GM18873 (cell line): Measurements from ENCODE around the gene PTPRG.

Source experiments
- ATAC-seq: cut with Tn5 transposase; IDR thresholded peaks from one replicate; pipeline ENCODE4 v1.9.1; 2021; ENCODE audit warnings: mild to moderate bottlenecking, moderate library complexity, moderate number of reproducible peaks; ENCODE audit not compliant: unreplicated experiment, low FRiP score

PTPRG gene

DNA sequence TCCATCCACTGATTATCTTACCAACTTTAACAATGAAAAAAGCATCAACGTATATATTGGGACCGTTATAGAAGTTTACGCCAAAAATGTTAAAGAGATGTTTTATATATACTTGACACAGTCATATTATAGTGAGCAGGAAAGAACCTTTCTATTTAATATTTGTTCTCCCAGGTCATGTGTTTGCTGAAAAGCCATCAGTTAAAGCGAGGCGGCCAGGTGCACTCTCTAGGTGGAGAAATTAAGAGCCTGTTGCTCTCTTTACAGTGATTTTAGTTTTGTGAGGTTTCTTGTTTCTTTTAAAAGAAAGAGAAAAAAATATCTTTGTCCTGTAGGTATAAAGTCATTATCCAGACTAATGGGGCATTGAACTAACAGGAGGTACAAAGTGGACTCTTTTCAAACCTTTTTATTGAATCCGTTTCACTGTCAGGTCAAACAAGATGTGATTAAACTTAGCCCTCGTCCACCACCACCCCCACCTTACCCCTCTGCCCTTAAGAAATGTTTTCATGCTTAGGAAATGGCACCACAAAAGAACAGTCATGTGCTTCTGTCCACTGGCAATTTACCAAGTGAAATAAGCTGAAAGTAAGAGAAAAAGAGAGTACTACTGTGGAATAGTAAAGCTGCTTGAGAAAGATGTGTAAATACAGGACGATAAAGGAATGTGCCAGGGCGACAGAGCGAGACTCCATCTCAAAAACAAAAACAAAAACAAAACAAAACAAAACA is 279.9 kb downstream of the PTPRG start:
- no peak for ATAC-seq

DNA sequence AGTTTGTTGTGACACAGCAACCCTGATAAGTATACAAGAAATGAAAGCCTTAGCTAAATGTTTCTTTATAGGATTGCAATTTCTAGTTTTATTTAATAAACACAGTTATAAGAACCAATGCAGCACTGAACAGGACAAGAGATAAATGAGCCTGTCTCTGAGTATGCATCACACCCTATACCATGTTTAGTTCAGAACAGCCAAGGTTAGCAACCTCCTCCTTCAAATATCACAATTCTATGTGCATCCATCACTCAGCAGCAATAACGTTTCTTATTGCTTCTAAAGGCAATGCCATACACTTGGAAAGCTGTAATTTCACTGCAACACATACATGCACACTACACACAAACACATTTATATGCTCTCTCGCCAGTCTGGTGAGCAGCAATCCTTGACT is 280.6 kb downstream of the PTPRG start:
- ATAC-seq: no peak

DNA sequence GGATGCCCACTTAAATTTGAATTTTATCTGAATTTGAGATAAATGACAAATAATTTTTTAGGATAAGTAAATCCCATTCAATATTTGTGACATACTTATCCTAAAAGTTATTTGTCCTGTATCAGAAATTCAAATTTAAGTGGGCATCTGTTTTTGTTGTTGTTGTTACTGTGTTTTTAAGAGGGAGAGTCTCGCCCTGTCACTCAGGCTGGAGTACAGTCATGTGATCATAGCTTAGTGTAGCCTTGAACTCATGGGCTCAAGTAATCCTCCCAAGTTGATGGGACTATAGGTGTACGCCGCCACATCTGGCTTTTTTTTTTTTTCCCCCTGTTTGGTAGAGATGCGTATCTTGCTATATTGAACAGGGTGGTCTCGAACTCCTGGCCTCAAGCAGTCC is 283.0 kb downstream of the PTPRG start:
- no peak for ATAC-seq

DNA sequence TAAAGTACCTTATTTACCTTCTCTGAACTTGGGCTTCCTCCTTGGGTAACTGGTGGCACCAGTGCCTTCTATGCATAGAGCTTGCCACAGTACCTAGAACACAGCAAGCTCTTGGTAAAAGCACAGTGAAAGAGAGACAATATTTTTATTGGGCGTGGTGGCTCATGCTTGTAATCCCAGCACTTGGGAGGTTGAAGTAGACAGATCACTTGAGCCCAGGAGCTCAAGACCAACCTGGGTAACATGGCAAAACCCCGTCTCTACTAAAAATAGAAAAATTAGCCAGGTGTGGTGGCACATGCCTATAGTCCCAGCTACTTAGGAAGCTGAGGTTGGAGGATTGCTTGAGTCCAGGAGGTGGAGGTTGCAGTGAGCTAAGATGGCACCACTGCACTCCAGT is 285.1 kb downstream of the PTPRG start:
- no peak for ATAC-seq

DNA sequence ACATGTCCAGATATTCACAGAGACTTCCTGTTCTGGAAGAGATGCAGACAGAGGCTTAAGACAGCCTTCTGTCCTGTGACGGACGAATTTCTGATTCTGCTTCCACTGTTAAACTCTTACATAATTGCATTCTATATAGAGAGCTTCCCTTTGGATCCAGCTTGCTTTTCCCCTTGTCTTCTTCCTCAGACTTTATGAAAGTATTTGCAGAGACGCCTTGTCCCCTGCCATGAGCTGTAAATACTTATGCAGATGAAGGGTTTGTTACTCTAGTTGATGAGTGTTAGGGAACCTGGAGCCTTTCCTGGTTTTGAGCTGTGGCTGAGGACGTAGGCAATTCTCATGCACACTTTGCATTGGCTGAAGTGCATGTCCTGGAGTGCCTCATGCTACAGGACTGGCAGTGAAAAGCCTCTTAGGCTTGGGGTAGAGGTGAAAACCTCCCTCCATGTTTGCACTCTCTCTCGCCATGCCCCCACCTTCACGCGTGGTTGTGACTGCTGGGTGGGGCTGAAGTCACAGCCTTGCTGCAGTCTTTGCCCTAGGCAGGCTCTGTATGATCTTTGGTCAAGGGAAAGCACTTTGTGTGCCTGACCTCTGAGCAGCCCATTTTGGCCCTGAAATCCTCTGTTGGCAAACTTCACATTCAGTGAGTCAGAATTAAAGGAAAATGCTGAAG is 286.6 kb downstream of the PTPRG start:
- ATAC-seq: no peak

GRCh38 chr3:61848885-61849284 is 287.5 kb downstream of the PTPRG start:
- ATAC-seq: no peak

GRCh38 chr3:61853912-61854311 is 292.5 kb downstream of the PTPRG start:
- ATAC-seq: no peak

- ATAC-seq: no peak
These were observed 293.8 kb downstream of the PTPRG start for GRCh38 chr3:61855211-61855610.

DNA sequence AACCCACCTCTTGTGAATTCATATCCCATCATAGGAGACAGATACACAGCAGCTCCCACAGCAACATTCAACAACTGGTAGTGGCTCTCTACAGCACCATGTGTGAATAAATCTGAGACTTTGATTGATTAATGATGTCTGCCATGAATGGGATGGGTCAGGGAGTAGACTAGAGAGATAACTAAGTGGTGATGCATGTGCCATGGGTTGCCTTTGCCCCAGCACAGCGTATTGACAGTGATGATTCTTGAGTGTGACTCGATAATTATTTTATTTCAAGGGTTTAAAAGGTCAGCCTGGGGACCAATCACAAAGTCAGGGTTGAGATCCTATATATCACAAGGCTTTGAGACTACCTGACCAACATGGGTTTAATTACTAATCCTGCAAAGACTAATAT is 295.9 kb downstream of the PTPRG start:
- no peak for ATAC-seq

GRCh38 chr3:61858054-61858453 is 296.7 kb downstream of the PTPRG start:
- no peak for ATAC-seq

DNA sequence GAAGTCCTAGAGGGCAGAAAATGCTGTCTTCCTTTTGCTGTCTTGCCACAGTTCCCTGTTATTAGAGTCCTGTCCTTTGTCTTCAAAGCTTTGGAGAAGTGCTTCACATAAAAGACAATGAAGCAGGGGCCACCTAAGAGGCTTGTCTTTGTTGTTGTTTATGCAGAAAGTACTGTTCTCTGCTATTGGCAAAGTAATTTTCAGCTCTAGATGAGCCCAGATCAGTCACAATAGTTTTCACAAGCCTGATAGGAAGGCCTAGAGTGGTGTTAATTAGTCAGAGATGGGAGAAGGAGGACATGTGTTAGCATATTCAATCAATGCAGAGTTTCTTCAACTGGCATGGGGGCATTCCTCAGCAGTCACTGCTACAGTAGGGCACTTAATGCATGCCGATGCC is 300.0 kb downstream of the PTPRG start:
- no peak for ATAC-seq

- ATAC-seq: no peak
These were observed 301.4 kb downstream of the PTPRG start for GRCh38 chr3:61862614-61863289.

GRCh38 chr3:61863579-61863978 is 302.2 kb downstream of the PTPRG start:
- ATAC-seq: no peak

GRCh38 chr3:61864886-61865285 is 303.5 kb downstream of the PTPRG start:
- ATAC-seq: no peak

DNA sequence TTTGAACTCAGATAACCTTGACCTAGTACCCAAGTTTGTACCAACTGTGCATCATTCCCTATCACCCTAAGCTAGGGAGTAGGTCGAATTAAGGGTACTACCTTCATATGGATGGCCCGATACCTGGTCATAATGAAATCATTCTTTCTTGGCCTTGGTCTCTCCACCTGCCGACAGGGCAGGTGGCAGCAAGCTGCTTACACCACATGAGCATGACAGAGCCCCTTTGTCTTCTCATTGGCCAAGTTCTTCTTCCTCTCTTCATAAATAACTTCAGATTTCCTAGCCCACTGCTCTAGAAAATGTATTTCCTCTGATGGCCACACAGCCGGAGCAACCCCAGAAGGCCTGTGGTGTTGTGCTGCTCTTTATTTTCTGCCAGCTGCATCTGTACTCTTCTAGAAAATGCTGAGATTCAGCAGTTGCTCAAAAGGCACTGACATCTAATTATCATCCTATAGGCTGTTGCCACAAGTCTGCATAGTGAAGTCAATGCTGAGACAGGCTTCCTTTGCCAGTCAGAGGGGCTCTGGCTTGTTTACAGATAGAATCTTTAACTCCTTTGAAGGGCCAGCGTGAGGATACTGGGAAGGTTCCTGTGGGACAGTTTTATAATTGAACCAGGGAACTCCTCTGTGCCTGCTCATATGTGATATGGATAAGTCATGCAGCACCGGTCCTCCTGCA is 304.2 kb downstream of the PTPRG start:
- no peak for ATAC-seq

- no peak for ATAC-seq
These were observed 304.8 kb downstream of the PTPRG start for GRCh38 chr3:61866153-61866542.

- no peak for ATAC-seq
These were observed 305.6 kb downstream of the PTPRG start for GRCh38 chr3:61866961-61867461.

DNA sequence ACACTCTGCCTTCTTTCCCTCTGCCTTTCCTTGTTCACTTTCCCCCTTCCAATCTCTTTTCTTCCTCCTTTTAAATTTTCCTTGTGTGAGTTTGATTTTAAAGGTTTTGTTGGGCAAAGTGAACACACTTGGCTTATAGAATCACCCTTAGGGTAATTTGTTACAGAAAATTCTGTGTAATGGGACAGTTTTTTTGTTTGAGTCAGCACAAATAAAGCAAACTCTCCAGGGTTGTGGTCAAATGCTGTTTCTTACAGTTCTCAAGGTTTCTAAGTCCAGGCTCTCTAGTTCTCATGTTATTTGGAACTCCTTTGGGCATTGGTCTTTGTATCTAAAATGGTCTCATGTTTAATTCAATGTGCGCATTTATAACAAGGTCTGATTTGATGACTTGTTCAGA is 307.1 kb downstream of the PTPRG start:
- ATAC-seq: no peak

DNA sequence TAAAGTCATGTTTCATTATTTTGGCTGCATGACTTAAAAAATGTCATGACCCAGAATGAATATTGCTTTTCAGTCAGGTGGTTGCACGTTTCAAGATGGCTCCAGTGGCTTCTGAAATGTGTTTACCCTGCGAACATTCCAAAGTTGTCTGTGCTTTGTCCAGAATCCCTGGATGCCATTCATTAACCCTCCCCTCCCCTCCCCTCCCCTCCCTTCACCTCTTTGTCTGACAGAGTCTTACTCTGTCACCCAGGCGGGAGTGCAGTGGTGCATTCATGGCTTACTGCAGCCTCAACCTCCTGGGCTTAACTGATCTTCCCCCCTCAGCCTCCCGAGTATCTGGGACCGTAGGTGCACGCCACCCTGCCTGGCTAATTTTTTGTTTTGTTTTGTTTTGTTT is 308.0 kb downstream of the PTPRG start:
- ATAC-seq: no peak

DNA sequence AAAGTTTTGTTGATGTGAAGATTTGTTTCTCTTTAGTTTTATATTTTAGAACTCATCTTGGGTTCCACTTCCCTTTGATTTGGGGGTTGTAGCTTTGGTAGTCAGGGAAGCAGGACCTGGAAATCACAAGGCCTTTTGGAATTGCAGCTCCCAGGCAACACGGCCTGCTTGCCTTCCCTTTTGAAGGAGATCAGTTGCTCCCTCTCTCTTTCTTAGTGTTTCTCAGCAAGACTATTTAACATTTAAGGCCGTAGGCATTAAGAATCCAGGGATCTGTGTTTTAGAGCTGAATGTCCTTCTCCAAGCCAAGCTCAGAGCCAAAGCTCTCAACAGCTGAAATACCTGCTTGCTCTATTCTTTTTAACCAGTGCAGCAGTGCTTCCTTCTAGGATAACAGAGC is 310.3 kb downstream of the PTPRG start:
- no peak for ATAC-seq
